Testis (tissue), 3 donors: Measurements from ENCODE around the gene OVAAL. TPM values are rescaled to one million over a fixed set of nuclear protein-coding genes. Genes with fewer than 3 reads are reported as not detected.

Source experiments
- DNase-seq: peaks from one replicate; pipeline ENCODE4 v3.0.0-alpha.2; 2019
- H3K27ac ChIP-seq, 2 donors: fragments of 200-600 bp; sonication (generic); one replicate each; pipeline ENCODE4 v1.5.1; 2019
- H3K27me3 ChIP-seq: fragments of 200-600 bp; sonication (generic); one replicate; pipeline ENCODE4 v1.5.1; 2019
- H3K36me3 ChIP-seq: fragments of 200-600 bp; sonication (generic); one replicate; pipeline ENCODE4 v1.5.1; 2017; ENCODE audit warnings: low read depth; ENCODE audit errors: missing control alignments
- H3K4me1 ChIP-seq: fragments of 200-600 bp; sonication (generic); one replicate; pipeline ENCODE4 v1.5.1; 2019
- H3K4me3 ChIP-seq, 2 donors: fragments of 200-600 bp; sonication (generic); one replicate each; pipeline ENCODE4 v1.5.1; 2017 to 2019
- H3K9me3 ChIP-seq: fragments of 200-600 bp; sonication (generic); one replicate; pipeline ENCODE4 v1.5.1; 2017
- POLR2A ChIP-seq: fragments of 450-650 bp; IDR thresholded peaks from one replicate; pipeline ENCODE4 v1.6.1; 2017; ENCODE audit warnings: antibody characterized with exemption, mild to moderate bottlenecking, moderate library complexity
- WGBS, 2 donors: methylation state at CpG; one replicate each; pipeline ENCODE4 v1.1.5; 2018; 5-methylcytosine and 5-hydroxymethylcytosine counted together
- intact Hi-C: fragments of 100-400 bp; cut with DNase I; formaldehyde crosslinking; loops from one replicate; pipeline ENCODE4 v1.15.1; 2023; ENCODE audit warnings: low total_unique reads
- polyA plus RNA-seq: library from polyadenylated mRNA; stranded (reverse); fragments of 350-450 nt; fragmentation: Illumina TruSeq; extraction: RNeasy Lipid Tissue Mini Kit (QIAGEN cat#74804); gene quantifications from one replicate; pipeline ENCODE4 v1.2.3, GENCODE V29; 2014; ENCODE audit warnings: low read depth, low replicate concordance; ENCODE audit not compliant: insufficient read depth
- total RNA-seq, 2 donors: library from RNA; depleted of rRNA; stranded (reverse); fragments of >200 nt; gene quantifications; one replicate each; pipeline ENCODE4 v1.2.3, GENCODE V29; 2016
- TF ChIP-seq, protein P1 (sequence below), 3 experiments: fragments of 450-650 bp in 2 of 3; fragments of 200-600 bp in 1 of 3; sonication (generic) in 1 of 3; IDR thresholded peaks; one replicate each; pipeline ENCODE4 v1.5.1; 2016 to 2019; ENCODE audit warnings: antibody characterized with exemption in 3 of 3, mild to moderate bottlenecking in 2 of 3, moderate library complexity in 1 of 3

Gene OVAAL
- total and polyA plus RNA-seq, 3 donors from 2014 or later: not detected

DNA sequence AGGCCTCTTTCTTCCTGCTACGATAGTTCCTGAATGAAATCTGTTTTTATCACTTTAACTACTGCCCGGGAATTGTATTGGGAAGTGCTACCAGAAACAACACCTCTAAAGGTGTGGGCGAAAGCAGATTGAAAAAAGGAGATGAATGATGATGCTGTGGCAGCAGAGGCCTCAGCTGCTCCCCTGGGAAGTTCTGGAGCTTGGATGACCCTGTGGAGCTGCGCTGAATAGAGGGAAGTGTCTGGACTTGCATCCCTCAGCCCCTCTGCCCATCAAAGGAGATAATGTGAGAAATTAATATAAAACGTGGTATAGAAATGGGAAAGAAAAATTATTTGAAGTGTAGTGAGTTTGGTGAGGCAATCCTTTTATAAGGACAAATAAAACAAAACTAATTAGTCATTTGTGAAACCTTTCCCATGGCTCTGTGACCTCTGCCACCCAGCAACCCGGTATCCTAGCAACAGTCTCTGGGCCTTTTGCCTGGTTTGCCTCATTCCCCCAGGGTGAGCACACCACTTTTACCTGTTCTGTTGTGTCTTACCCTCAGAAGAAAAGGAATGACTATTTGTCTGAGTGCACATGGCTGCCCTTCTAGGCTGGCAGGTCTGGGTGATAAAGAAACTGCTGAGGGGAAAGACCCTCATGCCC lies 21.3 kb downstream of the OVAAL start:
- Histone ChIP-seq H3K4me3 (no peak overlapping the region), H3K4me1 (peaks cover 1% of the 10 kb centered on the region), H3K27me3 (no peaks in the 10 kb centered on the region), H3K36me3 (no peaks in the 10 kb centered on the region), H3K27ac (no peak overlapping the region), H3K9me3 (no peaks in the 10 kb centered on the region)
- intact Hi-C loops: no loop called here
- WGBS, 2 donors: 83 to 86% methylated on average over 6 of the region's 6 CpGs
- no peak for DNase-seq
- no peak for TF ChIP-seq POLR2A
- TF ChIP-seq, protein P1, sequence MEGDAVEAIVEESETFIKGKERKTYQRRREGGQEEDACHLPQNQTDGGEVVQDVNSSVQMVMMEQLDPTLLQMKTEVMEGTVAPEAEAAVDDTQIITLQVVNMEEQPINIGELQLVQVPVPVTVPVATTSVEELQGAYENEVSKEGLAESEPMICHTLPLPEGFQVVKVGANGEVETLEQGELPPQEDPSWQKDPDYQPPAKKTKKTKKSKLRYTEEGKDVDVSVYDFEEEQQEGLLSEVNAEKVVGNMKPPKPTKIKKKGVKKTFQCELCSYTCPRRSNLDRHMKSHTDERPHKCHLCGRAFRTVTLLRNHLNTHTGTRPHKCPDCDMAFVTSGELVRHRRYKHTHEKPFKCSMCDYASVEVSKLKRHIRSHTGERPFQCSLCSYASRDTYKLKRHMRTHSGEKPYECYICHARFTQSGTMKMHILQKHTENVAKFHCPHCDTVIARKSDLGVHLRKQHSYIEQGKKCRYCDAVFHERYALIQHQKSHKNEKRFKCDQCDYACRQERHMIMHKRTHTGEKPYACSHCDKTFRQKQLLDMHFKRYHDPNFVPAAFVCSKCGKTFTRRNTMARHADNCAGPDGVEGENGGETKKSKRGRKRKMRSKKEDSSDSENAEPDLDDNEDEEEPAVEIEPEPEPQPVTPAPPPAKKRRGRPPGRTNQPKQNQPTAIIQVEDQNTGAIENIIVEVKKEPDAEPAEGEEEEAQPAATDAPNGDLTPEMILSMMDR (IDR thresholded peaks at IDR 0.05): no peak

DNA sequence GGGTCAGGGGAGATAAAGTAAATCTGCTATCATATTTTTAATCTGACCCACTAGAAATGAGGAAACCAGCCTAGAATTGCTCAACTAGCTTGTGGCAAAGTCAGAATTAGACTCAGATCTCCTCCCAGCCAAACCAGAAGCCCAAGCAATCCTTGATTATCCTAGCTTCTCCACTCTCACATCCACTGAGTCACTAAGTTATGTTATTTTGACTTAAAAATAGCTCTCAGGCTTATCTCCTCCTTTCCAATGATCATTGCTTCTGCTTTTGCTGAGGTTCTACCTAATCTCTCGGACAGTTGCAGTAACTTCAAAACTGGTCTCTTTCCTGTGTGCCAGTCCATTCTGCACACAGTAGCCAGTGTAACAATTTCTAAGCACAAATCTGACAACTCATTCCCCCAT lies 22.9 kb downstream of the OVAAL start:
- no peaks in the 10 kb centered on the region for H3K9me3 ChIP-seq
- TF ChIP-seq, protein P1 (IDR thresholded peaks at IDR 0.05): no peak
- no peak for TF ChIP-seq POLR2A
- H3K36me3 ChIP-seq: no peaks in the 10 kb centered on the region
- no peak overlapping the region for H3K4me3 ChIP-seq
- intact Hi-C loops: no loop called here
- 53 to 71% methylated on average over 1 of the region's 1 CpG for whole genome bisulfite sequencing, 2 donors
- no peaks in the 10 kb centered on the region for H3K27me3 ChIP-seq
- H3K27ac ChIP-seq: no peak overlapping the region
- peaks cover 5% of the 10 kb centered on the region for H3K4me1 ChIP-seq
- no peak for DNase-seq

DNA sequence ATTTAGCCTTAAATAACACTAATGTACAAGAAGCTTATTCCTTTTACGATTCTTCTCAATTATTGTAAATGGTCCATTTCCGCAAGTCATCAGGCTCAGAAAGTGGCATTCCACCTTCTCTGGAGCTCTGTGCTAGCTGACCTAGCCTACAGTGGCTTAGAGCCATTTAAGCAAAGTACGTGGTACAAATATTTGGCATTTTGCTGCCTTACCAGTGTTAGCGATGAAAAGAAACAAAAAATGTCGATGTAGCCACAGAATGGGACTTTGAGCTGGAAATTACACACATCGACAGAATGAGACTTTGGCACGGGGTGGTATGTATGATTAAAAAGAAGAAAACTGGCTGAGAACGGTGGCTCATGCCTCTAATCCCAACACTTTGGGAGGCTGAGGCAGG lies 26.1 kb downstream of the OVAAL start:
- Histone ChIP-seq H3K9me3 (no peaks in the 10 kb centered on the region), H3K36me3 (no peaks in the 10 kb centered on the region), H3K4me1 (peaks cover 5% of the 10 kb centered on the region), H3K4me3 (no peak overlapping the region), H3K27ac (peak overlapping the region in 1 of 2 donors; percentile 68), H3K27me3 (no peaks in the 10 kb centered on the region)
- TF ChIP-seq, protein P1 (IDR thresholded peaks at IDR 0.05): no peak
- TF ChIP-seq POLR2A: no peak
- intact Hi-C loops: no loop called here
- no peak for DNase-seq
- 89 to 92% methylated on average over 8 of the region's 8 CpGs for WGBS, 2 donors

DNA sequence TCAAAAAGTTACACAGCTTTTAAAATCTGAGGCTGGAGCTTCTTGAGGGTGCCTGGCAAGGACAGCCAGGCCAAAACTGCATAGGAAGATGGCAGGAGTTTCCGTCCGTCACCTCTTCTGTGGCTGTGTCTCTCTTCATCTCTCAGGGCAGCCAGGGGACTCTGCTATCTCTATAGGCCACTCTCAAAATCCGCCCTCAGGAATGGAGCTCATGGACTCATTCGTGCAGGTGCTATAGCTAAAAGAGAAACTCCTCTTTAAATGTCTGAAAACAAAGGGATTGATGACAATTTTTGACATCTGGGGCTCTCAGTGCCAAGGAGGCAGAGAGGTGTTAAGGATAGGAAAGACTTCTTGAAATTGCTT lies 27.2 kb downstream of the OVAAL start:
- Histone ChIP-seq H3K27me3 (no peaks in the 10 kb centered on the region), H3K36me3 (no peaks in the 10 kb centered on the region), H3K4me1 (peaks cover 5% of the 10 kb centered on the region), H3K9me3 (no peaks in the 10 kb centered on the region), H3K4me3 (no peak overlapping the region), H3K27ac (peak overlapping the region; percentile 8 to 68)
- no peak for DNase-seq
- intact Hi-C loops: no loop called here
- 62 to 98% methylated on average over 4 of the region's 4 CpGs for WGBS, 2 donors
- TF ChIP-seq, protein P1 (IDR thresholded peaks at IDR 0.05): no peak
- no peak for TF ChIP-seq POLR2A

DNA sequence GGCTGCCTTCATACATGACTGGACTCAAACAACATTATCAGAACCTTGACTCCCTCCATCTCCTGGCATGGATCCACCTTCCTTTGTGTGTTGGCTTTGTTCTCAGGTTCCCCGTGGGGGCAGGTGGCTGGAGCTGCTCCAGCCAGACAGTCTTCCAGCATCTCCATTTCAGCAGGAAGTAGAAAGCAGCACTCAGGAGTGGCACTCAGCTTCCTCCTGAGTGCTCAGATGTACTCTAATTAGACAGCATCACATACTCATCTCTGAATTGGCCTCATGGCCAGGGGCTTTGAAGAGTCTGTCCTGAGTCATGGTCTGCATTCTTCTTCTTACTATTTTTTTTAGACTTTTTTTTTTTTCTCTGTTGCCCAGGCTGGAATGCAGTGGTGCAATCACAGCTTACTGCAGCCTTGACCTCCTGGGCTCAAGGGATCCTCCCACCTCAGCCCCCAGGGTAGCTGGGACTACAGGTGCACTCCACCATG lies 27.9 kb downstream of the OVAAL start:
- Histone ChIP-seq H3K4me3 (no peak overlapping the region), H3K27me3 (no peaks in the 10 kb centered on the region), H3K4me1 (peaks cover 5% of the 10 kb centered on the region), H3K36me3 (no peaks in the 10 kb centered on the region), H3K9me3 (no peaks in the 10 kb centered on the region), H3K27ac (peak overlapping the region in 1 of 2 donors; percentile 68)
- intact Hi-C loops: no loop called here
- peak; percentile 84 for DNase-seq
- TF ChIP-seq, protein P1 (IDR thresholded peaks at IDR 0.05): no peak
- no peak for TF ChIP-seq POLR2A
- 37 to 79% methylated on average over 1 of the region's 1 CpG for WGBS, 2 donors
